SK-N-SH (cell line): ENCODE results near the gene CA9. TPM values are rescaled to one million over a fixed set of nuclear protein-coding genes. Genes with fewer than 3 reads are reported as not detected.

Experiments used
- CTCF ChIA-PET: fragments of 300-600, 350-600 bp; formaldehyde crosslinking; extraction: SDS; loops from one replicate; lab custom pipeline; 2021; lab: Yijun Ruan, JAX
- POLR2A ChIA-PET: fragments of 350-600 bp; sonication (Branson Sonifier 250); formaldehyde crosslinking; extraction: SDS; loops from one replicate; lab custom pipeline; 2020; ENCODE audit warnings: antibody characterized with exemption, inconsistent platforms; lab: Yijun Ruan, JAX
- DNase-seq: peaks from one replicate; pipeline ENCODE4 v3.0.0; 2012
- H2AFZ ChIP-seq: fragments of 200-600 bp; sonication (generic); 2 replicates; pipeline ENCODE4 v1.8.1; 2016; ENCODE audit warnings: antibody characterized with exemption, mild to moderate bottlenecking, low read depth
- H3F3A ChIP-seq: fragments of 200-600 bp; sonication (generic); replicated peaks from 2 replicates; pipeline ENCODE3; 2016; ENCODE audit warnings: antibody characterized with exemption, mild to moderate bottlenecking; ENCODE audit not compliant: insufficient read depth
- H3K27ac ChIP-seq, 2 experiments: fragments of 200-500 bp in 1 of 2; fragments of 200-600 bp in 1 of 2; sonication (Bioruptor generic) in 1 of 2; sonication (generic), shearing (Covaris generic) in 1 of 2; 2 replicates each; pipeline versions ENCODE4 v1.5.1 to v1.6.1; 2014 to 2016; ENCODE audit warnings: low read depth in 2 of 2, inconsistent platforms in 1 of 2, low read length in 1 of 2, mild to moderate bottlenecking in 1 of 2, mixed read lengths in 1 of 2
- H3K27me3 ChIP-seq: fragments of 200-600 bp; sonication (generic), shearing (Covaris generic); 2 replicates; pipeline ENCODE4 v1.6.1; 2016; ENCODE audit warnings: mixed run types; ENCODE audit not compliant: insufficient read depth
- H3K36me3 ChIP-seq, 2 experiments: fragments of 200-500 bp in 1 of 2; fragments of 200-600 bp in 1 of 2; sonication (Bioruptor generic) in 1 of 2; sonication (generic) in 1 of 2; replicated peaks in 1 of 2; 2 replicates each; pipeline versions ENCODE3 to v1.5.1; 2014 to 2016; ENCODE audit warnings: low read length in 1 of 2, mild to moderate bottlenecking in 1 of 2; ENCODE audit not compliant: insufficient read depth in 2 of 2, control insufficient read depth in 1 of 2
- H3K4me1 ChIP-seq, 2 experiments: fragments of 200-500 bp in 1 of 2; fragments of 200-600 bp in 1 of 2; sonication (Bioruptor generic) in 1 of 2; sonication (generic), shearing (Covaris generic) in 1 of 2; 2 replicates each; pipeline versions ENCODE4 v1.5.1 to v1.6.1; 2014 to 2016; ENCODE audit warnings: low read depth in 1 of 2, low read length in 1 of 2, mixed run types in 1 of 2; ENCODE audit not compliant: insufficient read depth in 2 of 2, control insufficient read depth in 1 of 2
- H3K4me2 ChIP-seq: fragments of 200-600 bp; sonication (generic), shearing (Covaris generic); 2 replicates; pipeline ENCODE4 v1.6.1; 2017; ENCODE audit warnings: mixed run types
- H3K4me3 ChIP-seq, 2 experiments: fragments of 200-500 bp in 1 of 2; fragments of 200-600 bp in 1 of 2; sonication (Bioruptor generic) in 1 of 2; sonication (generic), shearing (Covaris generic) in 1 of 2; 2 replicates each; pipeline versions ENCODE4 v1.5.1 to v1.8.1; 2014 to 2016; ENCODE audit warnings: low read depth in 2 of 2, inconsistent platforms in 1 of 2, low read length in 1 of 2, mild to moderate bottlenecking in 1 of 2, mixed read lengths in 1 of 2, moderate library complexity in 1 of 2
- H3K79me2 ChIP-seq: fragments of 200-600 bp; sonication (generic); 2 replicates; pipeline ENCODE4 v1.8.1; 2017; ENCODE audit warnings: mild to moderate bottlenecking; ENCODE audit not compliant: insufficient read depth
- H3K9ac ChIP-seq: fragments of 200-600 bp; sonication (generic); 2 replicates; pipeline ENCODE4 v1.6.1; 2017; ENCODE audit warnings: mixed run types
- H3K9me2 ChIP-seq: fragments of 200-600 bp; sonication (generic); 2 replicates; pipeline ENCODE4 v1.6.1; 2017; ENCODE audit warnings: mixed run types
- H3K9me3 ChIP-seq: fragments of 200-600 bp; sonication (generic); 2 replicates; pipeline ENCODE4 v1.6.1; 2017; ENCODE audit warnings: mixed run types, mild to moderate bottlenecking, moderate library complexity
- H4K20me1 ChIP-seq: fragments of 200-600 bp; sonication (generic); 2 replicates; pipeline ENCODE4 v1.6.1; 2017; ENCODE audit warnings: mild to moderate bottlenecking, mixed run types; ENCODE audit not compliant: insufficient read depth
- ELF1 ChIP-seq: IDR thresholded peaks from 2 replicates; pipeline ENCODE4 v1.4.0; 2012
- EP300 ChIP-seq, 2 experiments: IDR thresholded peaks; 2 replicates each; pipeline versions ENCODE4 v1.4.0 to v1.6.1; 2012; ENCODE audit warnings: borderline replicate concordance in 1 of 2, low read depth in 1 of 2, low read length in 1 of 2
- EZH2phosphoT487 ChIP-seq: fragments of 200-600 bp; sonication (generic); IDR thresholded peaks from 2 replicates; pipeline ENCODE4 v1.6.1; 2017; ENCODE audit warnings: low read depth, mixed run types, mild to moderate bottlenecking, antibody characterized with exemption, moderate library complexity, borderline replicate concordance
- FOSL2 ChIP-seq: IDR thresholded peaks from 2 replicates; pipeline ENCODE4 v1.4.0; 2012; ENCODE audit warnings: low read depth, mild to moderate bottlenecking, moderate library complexity, borderline replicate concordance
- FOXJ3 ChIP-seq: sonication (generic); formaldehyde crosslinking; IDR thresholded peaks from 2 replicates; pipeline ENCODE4 v1.5.1; 2020; ENCODE audit warnings: mild to moderate bottlenecking, missing genetic modification reagents
- FOXM1 ChIP-seq: IDR thresholded peaks from 2 replicates; pipeline ENCODE4 v1.4.0; 2012; ENCODE audit warnings: low read depth, mild to moderate bottlenecking
- GABPA ChIP-seq: IDR thresholded peaks from 2 replicates; pipeline ENCODE4 v1.4.0; 2012; ENCODE audit warnings: low read depth, mild to moderate bottlenecking
- IRF3 ChIP-seq: fragments of 150-350 bp; IDR thresholded peaks from 2 replicates; pipeline ENCODE4 v1.6.1; 2016; ENCODE audit warnings: mild to moderate bottlenecking, low read depth, low read length
- MAX ChIP-seq: IDR thresholded peaks from 2 replicates; pipeline ENCODE4 v1.4.0; 2012; ENCODE audit warnings: low read depth
- MXI1 ChIP-seq: IDR thresholded peaks from 2 replicates; pipeline ENCODE4 v1.6.1; 2012; ENCODE audit warnings: mild to moderate bottlenecking, low read depth, low read length, improper control_type of control experiment
- NFIC ChIP-seq: IDR thresholded peaks from 2 replicates; pipeline ENCODE4 v1.4.0; 2012; ENCODE audit warnings: borderline replicate concordance
- NRF1 ChIP-seq: IDR thresholded peaks from 2 replicates; pipeline ENCODE4 v1.6.1; 2012; ENCODE audit warnings: low read depth, mild to moderate bottlenecking, low read length
- RAD21 ChIP-seq: IDR thresholded peaks from 2 replicates; pipeline ENCODE4 v1.6.1; 2012; ENCODE audit warnings: mild to moderate bottlenecking, low read length
- RCOR1 ChIP-seq: fragments of 150-350 bp; IDR thresholded peaks from 2 replicates; pipeline ENCODE4 v1.6.1; 2017; ENCODE audit warnings: antibody characterized with exemption, low read length
- REST ChIP-seq: IDR thresholded peaks from 2 replicates; pipeline ENCODE4 v1.6.1; 2012; ENCODE audit warnings: mild to moderate bottlenecking, low read depth, low read length, moderate library complexity
- RFX5 ChIP-seq: IDR thresholded peaks from 2 replicates; pipeline ENCODE4 v1.6.1; 2012; ENCODE audit warnings: mild to moderate bottlenecking, improper control_type of control experiment, low read length
- RXRA ChIP-seq: IDR thresholded peaks from 2 replicates; pipeline ENCODE4 v1.4.0; 2012; ENCODE audit warnings: low read depth, mild to moderate bottlenecking, borderline replicate concordance
- SMC3 ChIP-seq: IDR thresholded peaks from 2 replicates; pipeline ENCODE4 v1.6.1; 2012; ENCODE audit warnings: low read depth, low read length, improper control_type of control experiment
- TAF1 ChIP-seq: IDR thresholded peaks from 2 replicates; pipeline ENCODE4 v1.6.1; 2012; ENCODE audit warnings: low read depth, mild to moderate bottlenecking, low read length, moderate library complexity, borderline replicate concordance
- USF1 ChIP-seq: IDR thresholded peaks from 2 replicates; pipeline ENCODE4 v1.4.0; 2012; ENCODE audit warnings: low read depth, borderline replicate concordance
- YY1 ChIP-seq: IDR thresholded peaks from 2 replicates; pipeline ENCODE4 v1.4.0; 2012; ENCODE audit warnings: low read depth, mild to moderate bottlenecking
- ZBTB33 ChIP-seq: IDR thresholded peaks from 2 replicates; pipeline ENCODE4 v1.4.0; 2012; ENCODE audit warnings: low read depth, borderline replicate concordance
- WGBS: methylation state at CpG from one replicate; pipeline ENCODE4 v1.1.6; 2017; ENCODE audit warnings: low lambda C conversion rate; 5-methylcytosine and 5-hydroxymethylcytosine counted together
- polyA plus RNA-seq, 3 experiments: library from polyadenylated mRNA; depleted of rRNA; stranded (reverse); fragments of >200 nt; gene quantifications; 2 replicates each; pipeline ENCODE4 v1.2.3, GENCODE V29; 2012

Gene CA9
- polyA plus RNA-seq, 1 of the 3 experiments (the other 2 are of a cell fraction) = 1.4 TPM

GRCh38 chr9:35728041-35728971 is 54.6 kb downstream of the CA9 start:
- H2AFZ ChIP-seq = no peak overlapping the region
- H3K79me2 ChIP-seq = peaks cover 89% of the 10 kb centered on the region
- H3K4me2 ChIP-seq = peak overlapping the region; percentile 91
- ChIA-PET CTCF (interaction anchor here (0.7 to 9.7 kb wide), 18 partner anchors 8 to 154 kb away, joined by 3 to 103 read pairs (median 4); partner anchors contain the start of genes CA9, CCDC107, GBA2 and RGP1), POLR2A (interaction anchor here (1.2 to 1.3 kb wide), 2 partner anchors 14 to 28 kb away, joined by 3 read pairs; no protein-coding TSS in a partner anchor)
- no peaks in the 10 kb centered on the region for H3K9me2 ChIP-seq
- peak overlapping the region; percentile 62 for H3K9ac ChIP-seq
- H3K4me1 ChIP-seq = peaks cover 27 to 41% of the 10 kb centered on the region in 2 experiments
- no peaks in the 10 kb centered on the region for H3K9me3 ChIP-seq
- 19% methylated on average over 10 of the region's 10 CpGs for WGBS
- no peak for DNase-seq
- peaks cover 18% of the 10 kb centered on the region for H4K20me1 ChIP-seq
- H3K27ac ChIP-seq = peak overlapping the region; percentile 68 to 94
- H3K4me3 ChIP-seq = peak overlapping the region; percentile 25 to 96; a peak in 3 of 4 replicates
- no peaks in the 10 kb centered on the region for H3K27me3 ChIP-seq
- peaks cover 36% of the 10 kb centered on the region for H3F3A ChIP-seq
- peaks cover 26 to 29% of the 10 kb centered on the region in 2 experiments for H3K36me3 ChIP-seq
- TF ChIP-seq TAF1 (peak; percentile 59; the same call in 1 of the 2 replicates), RAD21 (no peak), NRF1 (no peak), FOXM1 (no peak), FOXJ3 (no peak), NFIC (no peak), YY1 (no peak; the same call in 1 of the 2 replicates), EZH2phosphoT487 (no peak), REST (0 out of 2 replicates have a peak, but pooled peaks have one; percentile 43), FOSL2 (no peak), RXRA (peak; percentile 69; the same call in 1 of the 2 replicates), ZBTB33 (no peak), ELF1 (no peak), MAX (0 out of 2 replicates have a peak, but pooled peaks have one; percentile 7), GABPA (no peak), EP300 (IDR thresholded peaks at IDR 0.05; ENCODE audit: borderline replicate concordance in 1 of 2, low read depth in 1 of 2, low read length in 1 of 2) (peak in 1 of 2 experiments; percentile 46; a peak in 1 of 4 replicates), MXI1 (no peak), USF1 (no peak), RFX5 (no peak), RCOR1 (no peak), SMC3 (no peak), IRF3 (no peak)
